Measurements from ENCODE around the gene DYSF.

DNA sequence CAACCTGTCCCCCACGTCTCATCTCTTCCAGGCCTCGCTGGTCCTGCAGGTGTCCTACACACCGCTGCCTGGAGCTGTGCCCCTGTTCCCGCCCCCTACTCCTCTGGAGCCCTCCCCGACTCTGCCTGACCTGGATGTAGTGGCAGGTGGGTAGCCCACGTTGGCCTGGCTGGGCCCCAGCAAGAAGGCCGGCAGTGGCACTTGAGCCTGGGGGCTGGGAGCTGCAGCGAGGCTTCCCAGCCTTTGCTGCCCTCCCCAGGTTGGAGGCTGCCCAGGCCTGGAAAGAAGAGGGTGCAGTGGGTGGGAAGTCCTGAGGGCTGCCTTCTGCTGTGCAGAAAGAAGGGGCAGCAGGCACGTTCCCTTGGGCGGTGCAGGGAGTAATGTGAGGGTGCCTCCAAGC is 58.4 kb downstream of the DYSF start:
- TF ChIP-seq CTCF (conservative IDR thresholded peaks at IDR 0.05; ENCODE audit: low read length) (no peak), EZH2phosphoT487 (IDR thresholded peaks at IDR 0.05; ENCODE audit: borderline replicate concordance, low read depth, low read length) (no peak)
